Testis (tissue), 3 donors: ENCODE measurements around the gene TTC39B. TPM values are rescaled to one million over a fixed set of nuclear protein-coding genes. Genes with fewer than 3 reads are reported as not detected.

Source experiments
- DNase-seq: peaks from one replicate; pipeline ENCODE4 v3.0.0-alpha.2; 2019
- H3K27ac ChIP-seq, 2 donors: fragments of 200-600 bp; sonication (generic); one replicate each; pipeline ENCODE4 v1.5.1; 2019
- H3K27me3 ChIP-seq: fragments of 200-600 bp; sonication (generic); one replicate; pipeline ENCODE4 v1.5.1; 2019
- H3K36me3 ChIP-seq: fragments of 200-600 bp; sonication (generic); one replicate; pipeline ENCODE4 v1.5.1; 2017; ENCODE audit warnings: low read depth; ENCODE audit errors: missing control alignments
- H3K4me1 ChIP-seq: fragments of 200-600 bp; sonication (generic); one replicate; pipeline ENCODE4 v1.5.1; 2019
- H3K4me3 ChIP-seq, 2 donors: fragments of 200-600 bp; sonication (generic); one replicate each; pipeline ENCODE4 v1.5.1; 2017 to 2019
- H3K9me3 ChIP-seq: fragments of 200-600 bp; sonication (generic); one replicate; pipeline ENCODE4 v1.5.1; 2017
- POLR2A ChIP-seq: fragments of 450-650 bp; IDR thresholded peaks from one replicate; pipeline ENCODE4 v1.6.1; 2017; ENCODE audit warnings: antibody characterized with exemption, mild to moderate bottlenecking, moderate library complexity
- WGBS, 2 donors: methylation state at CpG; one replicate each; pipeline ENCODE4 v1.1.5; 2018; 5-methylcytosine and 5-hydroxymethylcytosine counted together
- intact Hi-C: fragments of 100-400 bp; cut with DNase I; formaldehyde crosslinking; loops from one replicate; pipeline ENCODE4 v1.15.1; 2023; ENCODE audit warnings: low total_unique reads
- polyA plus RNA-seq: library from polyadenylated mRNA; stranded (reverse); fragments of 350-450 nt; fragmentation: Illumina TruSeq; extraction: RNeasy Lipid Tissue Mini Kit (QIAGEN cat#74804); gene quantifications from one replicate; pipeline ENCODE4 v1.2.3, GENCODE V29; 2014; ENCODE audit warnings: low read depth, low replicate concordance; ENCODE audit not compliant: insufficient read depth
- total RNA-seq, 2 donors: library from RNA; depleted of rRNA; stranded (reverse); fragments of >200 nt; gene quantifications; one replicate each; pipeline ENCODE4 v1.2.3, GENCODE V29; 2016
- TF ChIP-seq, protein P1 (sequence below), 3 experiments: fragments of 450-650 bp in 2 of 3; fragments of 200-600 bp in 1 of 3; sonication (generic) in 1 of 3; IDR thresholded peaks; one replicate each; pipeline ENCODE4 v1.5.1; 2016 to 2019; ENCODE audit warnings: antibody characterized with exemption in 3 of 3, mild to moderate bottlenecking in 2 of 3, moderate library complexity in 1 of 3

Gene TTC39B
- total and polyA plus RNA-seq, 3 donors from 2014 or later = 5.7 to 8.9 (median 8.5) TPM

DNA sequence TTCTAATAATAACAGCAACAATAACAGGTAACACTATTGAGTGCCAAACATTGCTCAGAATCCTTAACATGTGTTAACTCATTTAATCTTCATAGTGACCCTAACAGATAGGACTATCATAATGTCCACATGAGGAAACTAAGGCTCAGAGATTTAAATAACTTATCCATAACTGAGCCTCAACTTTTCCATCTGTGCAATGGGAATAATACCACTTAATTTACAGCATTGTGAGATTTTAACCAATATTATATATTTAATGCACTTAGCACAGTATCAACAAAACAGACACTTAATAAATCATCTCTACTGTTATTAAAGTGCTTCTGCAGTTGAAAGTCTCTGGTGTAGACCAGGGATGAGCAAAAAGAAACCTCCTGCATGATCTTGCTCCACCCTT lies 28.2 kb downstream of the TTC39B start:
- no peak overlapping the region for H3K4me3 ChIP-seq
- no peak for DNase-seq
- no peak overlapping the region for H3K27ac ChIP-seq
- no peaks in the 10 kb centered on the region for H3K4me1 ChIP-seq
- no peaks in the 10 kb centered on the region for H3K9me3 ChIP-seq
- H3K36me3 ChIP-seq = no peaks in the 10 kb centered on the region
- TF ChIP-seq, protein P1, sequence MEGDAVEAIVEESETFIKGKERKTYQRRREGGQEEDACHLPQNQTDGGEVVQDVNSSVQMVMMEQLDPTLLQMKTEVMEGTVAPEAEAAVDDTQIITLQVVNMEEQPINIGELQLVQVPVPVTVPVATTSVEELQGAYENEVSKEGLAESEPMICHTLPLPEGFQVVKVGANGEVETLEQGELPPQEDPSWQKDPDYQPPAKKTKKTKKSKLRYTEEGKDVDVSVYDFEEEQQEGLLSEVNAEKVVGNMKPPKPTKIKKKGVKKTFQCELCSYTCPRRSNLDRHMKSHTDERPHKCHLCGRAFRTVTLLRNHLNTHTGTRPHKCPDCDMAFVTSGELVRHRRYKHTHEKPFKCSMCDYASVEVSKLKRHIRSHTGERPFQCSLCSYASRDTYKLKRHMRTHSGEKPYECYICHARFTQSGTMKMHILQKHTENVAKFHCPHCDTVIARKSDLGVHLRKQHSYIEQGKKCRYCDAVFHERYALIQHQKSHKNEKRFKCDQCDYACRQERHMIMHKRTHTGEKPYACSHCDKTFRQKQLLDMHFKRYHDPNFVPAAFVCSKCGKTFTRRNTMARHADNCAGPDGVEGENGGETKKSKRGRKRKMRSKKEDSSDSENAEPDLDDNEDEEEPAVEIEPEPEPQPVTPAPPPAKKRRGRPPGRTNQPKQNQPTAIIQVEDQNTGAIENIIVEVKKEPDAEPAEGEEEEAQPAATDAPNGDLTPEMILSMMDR (IDR thresholded peaks at IDR 0.05) = no peak
- no peak for TF ChIP-seq POLR2A
- intact Hi-C loops = no loop called here
- H3K27me3 ChIP-seq = no peaks in the 10 kb centered on the region

DNA sequence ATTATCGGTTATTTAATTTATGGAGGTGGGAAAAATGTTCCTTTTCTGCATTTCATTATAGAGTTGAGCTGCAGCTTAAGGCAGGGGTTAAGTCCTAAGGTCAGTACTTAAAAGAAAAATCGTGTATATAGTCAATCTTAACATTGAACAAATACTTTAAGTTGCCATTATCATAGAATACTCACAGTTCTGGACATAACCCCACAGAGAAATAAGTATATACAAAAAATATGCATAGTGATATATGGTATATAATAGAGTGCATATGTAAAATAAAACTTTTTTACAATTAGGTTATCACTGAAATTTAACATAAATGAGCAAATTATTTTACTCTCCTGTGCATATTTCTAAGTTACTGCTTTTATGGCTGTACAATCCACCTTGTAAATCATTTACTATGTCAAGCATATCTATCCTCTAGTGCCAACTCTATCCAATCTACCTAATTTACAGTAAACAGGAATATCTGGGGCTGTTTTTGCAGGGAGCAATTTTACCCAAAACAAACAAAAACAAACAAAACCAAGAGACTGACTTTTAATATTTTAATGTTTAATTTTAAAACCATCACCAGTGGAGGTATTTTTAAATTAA lies 28.8 kb downstream of the TTC39B start:
- H3K36me3 ChIP-seq = no peaks in the 10 kb centered on the region
- TF ChIP-seq, protein P1 (IDR thresholded peaks at IDR 0.05) = no peak
- no peak for TF ChIP-seq POLR2A
- H3K4me3 ChIP-seq = no peak overlapping the region
- no peaks in the 10 kb centered on the region for H3K4me1 ChIP-seq
- H3K27me3 ChIP-seq = no peaks in the 10 kb centered on the region
- WGBS, 2 donors = 50 to 65% methylated on average over 2 of the region's 2 CpGs
- DNase-seq = no peak
- H3K9me3 ChIP-seq = no peaks in the 10 kb centered on the region
- no peak overlapping the region for H3K27ac ChIP-seq
- intact Hi-C loops = no loop called here

DNA sequence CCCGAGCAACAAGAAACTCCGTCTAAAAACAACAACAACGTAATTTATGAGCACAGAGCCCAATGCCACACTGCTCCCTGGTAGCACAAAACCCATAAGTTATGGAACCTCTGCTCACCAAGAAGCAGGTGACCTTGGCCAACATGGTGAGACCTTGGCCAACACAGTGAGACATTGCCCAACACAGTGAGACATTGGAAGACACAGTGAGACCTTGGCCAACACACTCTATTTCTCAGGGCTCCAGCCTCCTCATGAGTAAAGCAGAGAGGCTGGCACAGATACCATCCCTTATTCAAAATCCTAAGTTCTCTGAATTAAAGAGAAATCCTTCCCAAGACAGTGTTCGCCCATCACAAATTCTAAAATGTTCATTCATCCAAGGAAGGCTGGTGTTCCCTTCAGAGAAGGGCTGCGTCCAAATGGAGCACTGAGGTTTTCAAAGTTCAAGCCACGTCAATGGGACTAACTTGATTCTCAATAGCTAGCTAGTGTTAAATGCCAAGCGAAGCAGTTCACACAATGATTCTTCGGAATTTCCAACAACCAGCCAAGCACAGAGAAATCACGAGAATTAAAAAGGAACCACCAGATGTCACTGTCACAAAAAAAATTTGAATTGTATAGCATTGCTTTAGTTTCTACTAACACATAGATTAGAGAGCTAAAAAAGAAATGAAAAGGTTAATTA lies 29.5 kb downstream of the TTC39B start:
- 63 to 68% methylated on average over 9 of the region's 9 CpGs for WGBS, 2 donors
- TF ChIP-seq POLR2A = no peak
- TF ChIP-seq, protein P1 (IDR thresholded peaks at IDR 0.05) = peak; percentile 11 to 32 (median 27)
- no peak for DNase-seq
- H3K27ac ChIP-seq = no peak overlapping the region
- no peaks in the 10 kb centered on the region for H3K4me1 ChIP-seq
- no peak overlapping the region for H3K4me3 ChIP-seq
- intact Hi-C loops = no loop called here
- no peaks in the 10 kb centered on the region for H3K27me3 ChIP-seq
- H3K9me3 ChIP-seq = no peaks in the 10 kb centered on the region
- no peaks in the 10 kb centered on the region for H3K36me3 ChIP-seq

DNA sequence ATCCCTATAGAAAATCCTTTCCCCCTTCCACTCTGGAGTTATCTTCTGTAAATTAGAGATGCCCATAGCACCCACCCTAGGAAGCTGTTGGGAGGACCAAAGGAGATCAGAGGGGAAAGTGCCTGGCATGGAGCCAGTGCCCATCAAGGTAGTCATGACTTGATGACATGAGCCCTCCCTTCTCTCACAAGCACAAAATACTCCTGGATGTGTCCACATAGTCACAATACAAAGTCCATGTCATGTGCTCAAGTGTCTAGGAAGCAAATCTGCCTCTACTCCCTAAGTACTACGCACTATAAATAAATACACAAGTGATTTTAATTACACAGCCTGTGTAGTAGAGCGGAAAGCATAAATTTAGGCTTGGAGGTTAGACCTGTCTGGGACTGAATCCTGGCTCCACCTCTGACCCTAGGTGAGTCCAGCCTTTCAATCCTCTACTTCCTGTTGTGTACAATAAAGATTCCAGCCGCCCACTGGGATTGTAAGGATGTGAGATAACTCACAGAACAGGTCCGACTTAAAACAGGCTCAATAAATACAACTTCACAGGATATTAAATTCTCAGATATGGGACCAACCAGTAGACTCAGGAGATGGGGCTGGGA lies 30.6 kb downstream of the TTC39B start:
- no peaks in the 10 kb centered on the region for H3K36me3 ChIP-seq
- WGBS, 2 donors = 89 to 90% methylated on average over 4 of the region's 4 CpGs
- DNase-seq = no peak
- no peaks in the 10 kb centered on the region for H3K9me3 ChIP-seq
- intact Hi-C loops = no loop called here
- H3K27me3 ChIP-seq = no peaks in the 10 kb centered on the region
- no peak overlapping the region for H3K27ac ChIP-seq
- TF ChIP-seq, protein P1 (IDR thresholded peaks at IDR 0.05) = no peak
- no peak for TF ChIP-seq POLR2A
- H3K4me3 ChIP-seq = no peak overlapping the region
- no peaks in the 10 kb centered on the region for H3K4me1 ChIP-seq
